Activated naive CD8-positive, alpha-beta T cell treated with anti-CD3 and anti-CD28 coated beads, Interleukin-2, amount 10 ng/mL, durations not matched to agents 7 days and 5 days (primary cell): Measurements from ENCODE around the gene GOLGA6C. TPM values are rescaled to one million over a fixed set of nuclear protein-coding genes. Genes with fewer than 3 reads are reported as not detected.
A peak's percentile ranks its signal among the peaks of the same experiment; 100 is the strongest.
"Not testable (repeated sequence)": the region's sequence is repeated elsewhere in the genome, so short reads cannot be mapped to it uniquely, and the experiment has no call there.

Experiments used
- ATAC-seq: fragments of 150-1000 bp; cut with Tn5 transposase; one replicate; pipeline ENCODE4 v1.10.0; 2021; ENCODE audit warnings: low read depth, moderate library complexity
- POLR2A ChIA-PET: fragments of 350-600 bp; sonication (Branson Sonifier 250); formaldehyde crosslinking; loops from one replicate; lab custom pipeline; 2021; ENCODE audit warnings: antibody characterized with exemption; lab: Charles Lee
- DNase-seq: peaks from one replicate; pipeline ENCODE4 v3.0.0; 2021
- H3K27ac Mint-ChIP-seq: one replicate; pipeline ENCODE4 v1.8.0; 2022; ENCODE audit warnings: mild to moderate bottlenecking, mixed read lengths
- H3K27me3 Mint-ChIP-seq: one replicate; pipeline ENCODE4 v1.8.0; 2022; ENCODE audit warnings: mild to moderate bottlenecking, moderate library complexity, mixed read lengths
- H3K36me3 Mint-ChIP-seq: one replicate; pipeline ENCODE4 v1.8.0; 2021; ENCODE audit warnings: mild to moderate bottlenecking, mixed read lengths
- H3K4me1 Mint-ChIP-seq: one replicate; pipeline ENCODE4 v1.8.0; 2021; ENCODE audit warnings: mixed read lengths
- H3K4me3 Mint-ChIP-seq: one replicate; pipeline ENCODE4 v1.8.0; 2022; ENCODE audit warnings: mild to moderate bottlenecking, moderate library complexity, mixed read lengths
- H3K9me3 Mint-ChIP-seq: one replicate; pipeline ENCODE4 v1.8.0; 2021; ENCODE audit warnings: mixed read lengths
- total RNA-seq, 2 experiments: library from RNA; stranded (reverse); gene quantifications; one replicate each; pipeline ENCODE4 v1.2.3, GENCODE V29; 2021

Gene GOLGA6C
- total RNA-seq, 2 experiments from 2014 or later = not detected

DNA sequence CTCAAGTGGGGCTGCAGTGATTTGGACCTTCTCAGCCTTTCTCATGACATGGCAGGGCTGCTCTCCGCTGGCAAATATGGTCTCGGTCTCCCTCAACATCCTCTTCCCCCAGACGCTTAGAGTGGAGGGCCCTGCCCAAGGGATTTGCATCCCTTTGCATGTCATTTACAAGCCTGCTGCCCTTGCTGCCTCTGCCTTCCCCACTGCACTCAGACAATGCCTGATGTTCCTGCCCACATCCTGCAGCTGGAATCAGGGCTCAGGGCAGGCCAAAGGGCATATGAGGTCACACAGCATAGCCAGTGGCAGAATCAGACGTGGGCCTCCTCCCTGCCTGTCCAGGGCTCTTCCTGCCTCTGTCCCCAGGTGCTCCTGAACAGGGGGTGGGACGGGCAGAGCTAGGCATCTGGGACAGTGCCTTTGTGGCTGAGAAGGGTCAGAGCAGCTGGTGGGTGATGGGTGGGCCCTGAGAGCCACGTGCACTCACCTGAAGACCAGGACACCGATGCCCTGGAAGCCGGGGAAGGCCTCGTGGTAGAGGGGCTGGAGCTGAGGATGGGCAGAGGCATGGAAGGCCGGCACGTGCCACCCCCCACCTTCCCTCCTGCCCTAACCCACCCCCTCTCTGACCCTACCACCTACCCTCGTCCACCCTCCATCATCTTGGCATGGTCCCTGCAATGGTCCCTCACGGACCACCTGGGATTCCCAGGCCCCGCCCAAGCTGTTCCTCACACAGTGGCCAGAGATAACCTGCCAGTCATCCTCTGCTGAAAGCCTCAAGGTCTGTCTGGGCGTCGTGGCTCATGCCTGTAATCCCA is 27.4 kb upstream of the GOLGA6C start:
- H3K9me3 Mint-ChIP-seq = no peaks in the 10 kb centered on the region
- peaks cover 8% of the 10 kb centered on the region for H3K27me3 Mint-ChIP-seq
- H3K4me1 Mint-ChIP-seq = peaks cover 3% of the 10 kb centered on the region
- POLR2A ChIA-PET = no interaction called here
- DNase-seq = peak; percentile 19
- ATAC-seq = no peak
- no peak overlapping the region for H3K4me3 Mint-ChIP-seq
- H3K36me3 Mint-ChIP-seq = no peaks in the 10 kb centered on the region
- no peak overlapping the region for H3K27ac Mint-ChIP-seq

GRCh38 chr15:75231836-75232235 is 26.3 kb upstream of the GOLGA6C start:
- H3K27ac Mint-ChIP-seq = no peak overlapping the region
- POLR2A ChIA-PET = no interaction called here

GRCh38 chr15:75232252-75232813 is 25.8 kb upstream of the GOLGA6C start:
- peaks cover 3% of the 10 kb centered on the region for H3K4me1 Mint-ChIP-seq
- no peak overlapping the region for H3K27ac Mint-ChIP-seq
- ATAC-seq (no peak), DNase-seq (peak; percentile 18)
- H3K27me3 Mint-ChIP-seq = peaks cover 8% of the 10 kb centered on the region
- H3K9me3 Mint-ChIP-seq = no peaks in the 10 kb centered on the region
- no peak overlapping the region for H3K4me3 Mint-ChIP-seq
- POLR2A ChIA-PET = no interaction called here
- H3K36me3 Mint-ChIP-seq = no peaks in the 10 kb centered on the region

More at GRCh38 chr15:75231836-75232235, 26.3 kb upstream of the GOLGA6C start:
- Mint-ChIP-seq H3K36me3 (no peaks in the 10 kb centered on the region), H3K27me3 (peaks cover 8% of the 10 kb centered on the region), H3K9me3 (no peaks in the 10 kb centered on the region), H3K4me3 (no peak overlapping the region), H3K4me1 (peaks cover 3% of the 10 kb centered on the region)
- DNase-seq = peak; percentile 15
- ATAC-seq = no peak

DNA sequence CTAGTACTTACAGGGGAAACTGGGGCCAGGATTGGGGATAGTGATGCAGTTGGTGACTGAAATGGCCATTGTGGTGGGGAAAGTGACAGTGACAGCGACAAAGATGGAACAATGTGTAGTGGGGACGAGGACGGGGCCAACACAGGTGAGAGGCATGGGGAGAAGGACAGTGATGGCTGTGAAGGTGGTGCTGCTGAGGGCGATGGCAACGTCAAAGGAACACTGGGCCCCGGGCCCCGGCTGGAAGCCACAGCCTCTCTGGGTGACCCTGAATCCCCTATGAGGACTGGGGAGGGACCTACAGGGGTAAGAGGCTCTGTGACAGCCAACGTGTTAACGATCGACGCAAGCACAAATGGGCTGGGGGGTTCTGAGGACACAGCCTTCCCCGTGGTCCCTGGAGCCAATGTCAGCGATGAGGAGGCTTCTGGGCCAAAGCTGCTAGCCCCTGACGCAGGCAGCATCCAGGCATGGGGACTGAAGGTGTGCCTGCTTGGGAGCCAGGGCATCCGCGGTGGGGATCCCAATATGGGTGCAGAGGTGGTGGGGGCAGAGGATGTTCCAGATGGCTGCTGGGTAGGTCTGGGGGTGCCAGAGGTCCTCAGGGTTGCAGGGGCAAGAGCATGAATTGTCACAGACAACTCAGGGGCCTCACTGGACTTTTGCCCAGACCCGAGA is 25.2 kb upstream of the GOLGA6C start:
- POLR2A ChIA-PET = no interaction called here
- H3K4me3 Mint-ChIP-seq = no peak overlapping the region
- peaks cover 3% of the 10 kb centered on the region for H3K4me1 Mint-ChIP-seq
- H3K27ac Mint-ChIP-seq = no peak overlapping the region
- ATAC-seq = no peak
- DNase-seq = peak; percentile 20
- H3K27me3 Mint-ChIP-seq = peaks cover 9% of the 10 kb centered on the region
- H3K9me3 Mint-ChIP-seq = no peaks in the 10 kb centered on the region
- H3K36me3 Mint-ChIP-seq = no peaks in the 10 kb centered on the region

GRCh38 chr15:75233504-75234190 is 24.5 kb upstream of the GOLGA6C start:
- Mint-ChIP-seq H3K9me3 (no peaks in the 10 kb centered on the region), H3K4me1 (peaks cover 3% of the 10 kb centered on the region), H3K4me3 (no peak overlapping the region), H3K36me3 (no peaks in the 10 kb centered on the region), H3K27ac (no peak overlapping the region), H3K27me3 (peaks cover 9% of the 10 kb centered on the region)
- POLR2A ChIA-PET = no interaction called here
- DNase-seq (peak; percentile 20), ATAC-seq (no peak)

- no peak for ATAC-seq
- peak; percentile 23 for DNase-seq
- Mint-ChIP-seq H3K4me3 (no peak overlapping the region), H3K27ac (no peak overlapping the region), H3K36me3 (no peaks in the 10 kb centered on the region), H3K27me3 (peaks cover 12% of the 10 kb centered on the region), H3K9me3 (no peaks in the 10 kb centered on the region), H3K4me1 (peaks cover 3% of the 10 kb centered on the region)
- POLR2A ChIA-PET = no interaction called here
Measured at GRCh38 chr15:75234191-75234810, 23.8 kb upstream of the GOLGA6C start.

DNA sequence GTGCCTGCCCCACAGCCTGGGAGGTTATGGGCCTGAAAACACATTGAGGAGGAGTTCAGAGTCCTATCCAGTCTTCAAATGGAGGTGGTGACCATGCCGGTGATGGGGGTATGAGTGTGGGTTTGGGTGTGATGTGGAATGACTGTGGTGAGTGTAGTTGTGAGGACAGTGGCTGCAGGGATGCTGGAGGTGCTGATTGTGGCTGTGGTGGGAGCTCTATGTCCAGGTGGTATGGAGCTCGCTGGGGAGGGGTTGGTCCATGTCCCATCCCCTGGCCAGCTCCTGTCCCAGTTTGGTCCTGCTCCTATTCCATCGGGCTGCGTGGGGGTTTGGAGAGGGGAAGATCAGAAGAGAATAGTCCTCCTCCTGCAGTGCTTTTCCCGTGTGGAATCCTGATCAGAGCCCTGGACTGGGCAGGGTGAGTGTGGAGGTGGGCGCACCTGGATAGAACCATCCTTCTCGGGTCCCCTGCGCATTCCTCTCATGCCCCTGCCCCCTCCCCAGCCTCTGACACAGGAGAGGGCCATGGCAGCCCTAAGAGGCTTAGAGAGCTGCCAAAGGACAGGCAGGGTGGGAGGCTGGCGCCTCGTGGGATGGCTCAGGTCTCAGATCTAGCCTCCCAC is 23.0 kb upstream of the GOLGA6C start:
- H3K4me3 Mint-ChIP-seq = no peak overlapping the region
- peaks cover 3% of the 10 kb centered on the region for H3K4me1 Mint-ChIP-seq
- no peaks in the 10 kb centered on the region for H3K36me3 Mint-ChIP-seq
- DNase-seq = peak; percentile 14
- ATAC-seq = no peak
- no peak overlapping the region for H3K27ac Mint-ChIP-seq
- H3K27me3 Mint-ChIP-seq = peaks cover 15% of the 10 kb centered on the region
- H3K9me3 Mint-ChIP-seq = no peaks in the 10 kb centered on the region
- POLR2A ChIA-PET = no interaction called here

GRCh38 chr15:75235760-75236729 is 22.1 kb upstream of the GOLGA6C start:
- H3K9me3 Mint-ChIP-seq = no peaks in the 10 kb centered on the region
- H3K27me3 Mint-ChIP-seq = peaks cover 18% of the 10 kb centered on the region
- H3K4me3 Mint-ChIP-seq = no peak overlapping the region
- DNase-seq (peak; percentile 24), ATAC-seq (no peak)
- H3K4me1 Mint-ChIP-seq = peaks cover 3% of the 10 kb centered on the region
- no peak overlapping the region for H3K27ac Mint-ChIP-seq
- POLR2A ChIA-PET = no interaction called here
- no peaks in the 10 kb centered on the region for H3K36me3 Mint-ChIP-seq

DNA sequence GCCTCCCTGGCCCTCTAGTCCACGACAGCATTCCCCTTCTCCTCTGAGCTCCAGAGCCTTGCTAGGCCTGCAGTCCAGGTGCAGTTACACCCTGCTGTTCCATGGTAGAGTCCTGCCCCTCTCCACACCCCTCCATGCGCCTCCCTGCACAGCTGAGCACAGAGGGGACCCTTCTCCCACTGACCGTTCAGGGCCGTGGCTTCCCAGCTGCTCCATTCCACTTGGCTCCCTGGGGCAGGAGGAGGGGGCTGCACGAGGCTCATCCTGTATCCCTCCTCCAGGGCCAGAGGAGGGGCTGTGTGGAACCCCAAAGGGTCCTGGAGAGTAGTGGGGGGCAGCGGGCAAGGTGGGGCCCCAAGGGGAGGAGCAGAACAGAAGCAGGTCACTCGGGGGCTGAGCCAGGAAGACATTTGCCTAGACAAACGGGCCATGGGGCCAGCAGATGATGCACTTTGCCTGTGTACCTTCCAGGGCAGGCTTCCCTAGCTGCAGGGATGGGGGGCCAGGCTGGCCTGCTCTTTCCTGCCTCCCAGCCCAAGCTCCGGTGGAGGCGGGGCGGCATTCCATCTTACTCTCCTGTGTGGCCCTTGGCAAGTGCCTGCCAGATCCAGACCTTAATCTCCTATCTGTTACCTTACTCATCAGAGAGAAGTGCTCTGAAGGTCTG is 20.7 kb upstream of the GOLGA6C start:
- ATAC-seq (no peak), DNase-seq (peak; percentile 10)
- POLR2A ChIA-PET = no interaction called here

DNA sequence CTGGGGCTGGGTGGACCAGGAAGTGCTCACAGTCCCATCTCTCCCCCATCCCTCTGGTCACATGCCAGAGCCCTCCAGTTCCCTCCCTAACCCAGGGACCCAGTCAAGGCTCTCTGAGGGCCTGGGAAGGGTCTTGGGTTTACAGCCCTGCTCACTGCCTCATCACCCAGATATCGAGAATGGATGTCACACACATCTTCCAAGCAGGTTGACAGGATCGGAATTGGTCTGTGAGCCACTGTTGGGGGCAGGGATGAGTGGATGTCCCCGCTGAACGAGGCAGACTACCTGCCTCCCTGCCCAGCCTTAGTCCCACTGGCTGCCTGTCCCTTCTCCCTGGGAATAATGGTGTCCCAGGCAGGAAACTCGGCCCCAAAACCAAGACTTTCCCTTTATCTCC is 20.0 kb upstream of the GOLGA6C start:
- Mint-ChIP-seq H3K4me1 (no peaks in the 10 kb centered on the region), H3K4me3 (no peak overlapping the region), H3K9me3 (no peaks in the 10 kb centered on the region), H3K36me3 (no peaks in the 10 kb centered on the region), H3K27me3 (peaks cover 16% of the 10 kb centered on the region), H3K27ac (no peak overlapping the region)
- ATAC-seq = no peak
- DNase-seq = peak; percentile 5
- POLR2A ChIA-PET = interaction anchor here (0.6 kb wide), 1 partner anchor 215 kb away, joined by 3 read pairs; no protein-coding TSS in a partner anchor

More for the DNA sequence above, 20.7 kb upstream of the GOLGA6C start:
- Mint-ChIP-seq H3K4me3 (no peak overlapping the region), H3K9me3 (no peaks in the 10 kb centered on the region), H3K4me1 (no peaks in the 10 kb centered on the region), H3K36me3 (no peaks in the 10 kb centered on the region), H3K27ac (no peak overlapping the region), H3K27me3 (peaks cover 16% of the 10 kb centered on the region)

- H3K4me1 Mint-ChIP-seq, DNase-seq, POLR2A ChIA-PET, H3K27ac Mint-ChIP-seq, H3K9me3 Mint-ChIP-seq, H3K36me3 Mint-ChIP-seq, H3K4me3 Mint-ChIP-seq, ATAC-seq: not testable (repeated sequence)
- H3K27me3 Mint-ChIP-seq = peaks cover 22% of the 10 kb centered on the region
Measured at GRCh38 chr15:75245741-75246140, 12.4 kb upstream of the GOLGA6C start.
